DMS79 treated with DMSO at 0.1 percent for 48 hours (cell line): Measurements from ENCODE around the gene PRKAG2.
A peak's percentile ranks its signal among the peaks of the same experiment; 100 is the strongest.

Experiments used
- DNase-seq: peaks from one replicate; lab custom pipeline; 2025; lab: John Stamatoyannopoulos, UW

PRKAG2 gene

GRCh38 chr7:151744051-151744580, 132.8 kb downstream of the PRKAG2 start:
- DNase-seq, result no peak

- DNase-seq, result no peak
Measured at GRCh38 chr7:151743481-151743983, 133.4 kb downstream of the PRKAG2 start.

- DNase-seq, result no peak
Measured at GRCh38 chr7:151742713-151743480, 134.0 kb downstream of the PRKAG2 start.

GRCh38 chr7:151741585-151741984, 135.3 kb downstream of the PRKAG2 start:
- DNase-seq, result no peak

DNA sequence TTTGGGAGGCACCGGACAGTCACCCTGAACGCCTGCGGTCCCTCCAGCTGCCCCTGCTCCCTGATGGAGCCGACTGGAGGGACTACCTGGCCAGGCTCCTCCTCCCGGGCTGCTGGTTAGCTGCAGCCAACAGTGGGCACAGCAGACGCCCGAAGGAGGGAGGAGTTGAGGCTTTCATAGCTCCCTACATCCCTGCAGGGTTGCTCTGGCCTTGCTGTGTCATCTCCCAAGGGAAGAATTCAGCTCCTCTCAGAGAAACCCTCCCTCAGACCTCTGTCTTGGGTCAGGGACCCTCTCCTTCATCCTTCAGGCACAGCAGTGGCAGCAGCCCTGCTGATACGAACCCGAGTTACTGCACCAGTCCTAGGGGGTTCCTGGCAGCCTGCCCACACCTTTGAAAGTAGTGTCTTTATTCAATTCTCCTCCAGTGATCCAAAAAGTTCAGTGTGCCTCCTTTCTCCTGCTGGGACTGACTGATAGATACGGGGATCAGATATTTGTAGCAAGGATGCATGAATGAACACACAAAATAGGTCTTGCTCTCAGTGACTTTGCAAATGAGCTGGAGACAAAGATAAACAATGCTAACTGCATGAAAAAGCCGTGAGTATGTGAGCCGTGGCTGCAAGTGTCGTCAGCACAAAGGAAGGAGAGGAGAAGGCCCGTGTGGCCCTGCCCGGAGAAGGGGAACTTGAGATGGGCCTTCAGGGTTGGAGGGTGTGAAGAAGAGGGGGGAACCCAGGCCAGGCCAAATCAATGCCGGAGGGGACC, 136.6 kb downstream of the PRKAG2 start:
- DNase-seq, result peak; percentile 66

DNA sequence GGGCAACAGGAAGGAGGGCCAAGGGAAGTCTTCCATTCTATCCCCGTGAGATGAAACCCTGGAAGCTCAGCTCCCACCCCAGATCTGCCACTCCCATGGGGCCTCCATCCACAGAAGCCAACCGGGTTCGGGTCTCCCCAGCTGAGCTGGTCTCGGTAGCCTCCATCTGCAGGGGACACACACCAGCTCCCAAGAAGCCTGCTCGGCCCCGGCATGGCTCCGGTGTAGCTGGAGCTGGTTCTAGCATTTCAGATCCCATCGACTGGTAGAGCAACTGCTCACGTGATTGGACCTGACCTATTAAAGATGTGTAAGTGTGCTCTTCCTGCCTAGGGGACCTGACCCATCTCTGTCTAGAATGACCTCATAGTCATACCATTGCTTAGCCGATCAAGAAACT, 138.0 kb downstream of the PRKAG2 start:
- DNase-seq, result no peak

DNA sequence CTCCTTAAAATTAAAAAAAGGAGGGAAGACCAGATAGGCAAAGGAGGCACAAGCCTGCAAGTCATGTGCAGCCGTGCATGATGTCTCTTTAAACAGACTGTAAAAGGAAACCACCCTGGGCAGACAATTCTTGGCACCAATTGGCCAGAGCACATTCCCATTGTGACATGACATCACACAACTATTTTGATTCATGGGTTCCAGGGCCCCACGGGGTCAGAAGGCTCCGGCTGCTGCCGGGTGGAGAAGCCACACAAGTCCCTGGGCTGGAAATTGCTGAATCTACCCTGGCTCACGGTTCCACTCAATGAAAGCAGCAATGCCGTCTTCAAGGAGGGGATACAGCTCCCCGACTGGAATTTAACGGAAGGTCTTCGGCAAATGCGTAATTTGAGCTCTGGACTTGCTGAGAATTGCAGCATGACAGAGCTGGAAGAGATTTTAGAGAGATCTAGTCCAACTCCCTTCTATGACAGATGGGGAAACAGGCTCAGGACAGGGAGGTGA, 140.5 kb downstream of the PRKAG2 start:
- peak; percentile 90 for DNase-seq

DNA sequence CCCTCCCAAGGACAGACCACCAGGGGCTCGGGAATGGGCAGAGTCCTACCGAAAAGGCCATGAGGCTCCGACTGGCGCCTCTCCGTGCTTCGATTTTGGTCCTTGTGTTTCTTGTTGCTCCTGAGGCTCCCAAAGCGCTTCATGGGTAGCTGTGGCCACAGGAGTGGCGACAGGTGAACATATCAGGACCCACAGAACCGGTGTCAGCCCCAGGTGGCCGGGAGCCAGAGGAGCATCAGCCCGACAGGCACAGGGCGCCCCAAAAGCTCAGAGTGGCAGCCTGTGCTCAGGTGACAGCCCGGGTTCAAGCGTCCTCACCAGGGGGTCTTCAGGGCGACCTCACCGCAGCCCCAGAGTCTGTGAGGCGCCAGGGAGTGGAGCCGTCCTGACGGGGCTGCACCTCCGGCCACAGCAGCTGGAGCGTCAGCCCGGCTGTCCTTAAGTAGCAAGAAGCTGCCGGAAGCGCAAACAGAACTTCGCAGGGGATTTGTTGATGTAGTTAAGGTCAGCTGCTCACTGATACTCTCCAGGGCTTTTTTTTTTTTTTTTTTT, 141.0 kb downstream of the PRKAG2 start:
- no peak for DNase-seq

DNA sequence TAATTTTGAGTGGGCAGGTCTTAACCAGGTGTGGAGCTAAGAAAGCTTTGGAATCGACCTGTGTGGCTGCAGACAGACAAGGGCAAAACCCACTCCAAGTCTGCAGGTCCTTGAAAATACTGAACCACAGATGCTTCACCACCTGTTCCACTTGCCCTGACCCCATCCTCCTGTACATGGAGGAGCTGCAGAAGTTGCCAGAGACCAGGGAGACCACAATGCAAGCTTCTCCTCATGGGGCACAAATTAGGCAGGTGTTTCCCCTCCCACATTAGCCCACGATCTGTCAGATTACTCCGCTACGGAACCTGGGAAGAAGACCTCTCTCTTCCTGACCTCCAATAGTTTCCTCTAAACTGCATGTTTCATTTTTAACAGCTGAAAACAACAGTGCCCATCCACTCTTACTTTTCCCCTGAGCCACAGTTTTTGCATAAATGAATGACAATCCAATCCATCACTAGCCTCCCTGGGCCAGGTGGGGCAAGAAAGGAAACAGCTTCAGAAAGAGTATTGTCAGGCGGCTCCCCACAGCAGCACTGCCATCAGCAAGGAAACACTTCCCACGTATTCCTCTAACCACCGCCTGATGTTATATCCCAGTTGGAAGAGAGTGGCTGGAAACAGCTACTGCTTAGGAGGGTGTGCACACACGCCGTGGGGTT, 141.6 kb downstream of the PRKAG2 start:
- peak; percentile 65 for DNase-seq

DNA sequence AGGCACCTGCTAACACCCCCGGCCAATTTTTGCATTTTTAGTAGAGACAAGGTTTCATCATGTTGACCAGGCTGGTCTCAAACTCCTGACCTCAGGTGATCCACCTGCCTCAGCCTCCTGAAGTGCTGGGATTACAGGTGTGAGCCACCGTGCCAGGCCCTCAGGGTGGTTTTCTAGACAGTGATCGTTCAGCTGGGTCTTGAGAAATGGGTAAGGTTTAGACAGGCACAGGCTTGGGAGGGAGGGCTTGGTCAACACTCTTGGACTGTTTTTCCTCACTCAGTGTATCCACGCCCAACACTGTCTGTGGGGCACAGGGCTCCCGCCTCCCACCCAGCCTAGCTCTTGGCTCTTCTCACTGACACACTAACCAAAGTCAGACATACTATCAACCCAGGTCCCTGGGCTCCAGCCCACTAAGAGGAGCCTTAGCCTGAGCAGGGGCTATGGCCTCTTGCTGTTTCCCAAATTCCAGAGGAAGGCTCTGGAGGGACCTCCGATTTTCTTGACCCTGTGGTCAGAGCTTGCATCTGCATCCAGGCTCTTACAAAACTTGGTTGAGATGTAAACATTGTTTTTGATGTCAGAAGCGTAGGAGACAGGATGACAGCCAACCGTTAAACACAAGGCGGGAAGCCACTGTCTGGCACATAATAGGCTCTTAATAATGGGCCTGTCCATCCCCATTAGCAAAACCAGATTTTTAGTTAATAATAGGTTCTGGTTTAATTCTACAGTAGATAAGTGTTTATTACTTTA, 143.9 kb downstream of the PRKAG2 start:
- DNase-seq, result no peak

- DNase-seq, result no peak
Measured at GRCh38 chr7:151732292-151732691, 144.6 kb downstream of the PRKAG2 start.

DNA sequence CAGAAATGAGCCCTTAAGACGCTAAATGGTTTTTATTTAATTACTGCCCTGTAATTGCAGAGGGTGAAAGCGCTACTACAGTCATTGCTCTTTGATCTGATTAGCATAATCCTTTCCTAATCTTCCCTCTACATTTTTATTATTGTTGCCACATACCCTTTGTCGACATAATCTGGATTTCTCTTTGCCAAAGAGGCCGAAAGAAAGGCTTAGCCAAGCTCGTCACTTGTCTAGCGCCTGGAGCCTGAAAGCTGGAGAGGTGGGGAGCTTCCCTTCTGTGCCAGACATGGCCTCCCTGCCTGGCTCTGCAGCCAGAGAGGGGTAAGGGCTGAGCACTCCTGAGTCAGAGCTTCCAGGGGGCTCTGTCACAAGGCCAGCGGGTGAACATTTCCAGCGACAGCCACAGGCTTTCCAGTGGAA, 145.9 kb downstream of the PRKAG2 start:
- DNase-seq, result no peak

GRCh38 chr7:151730591-151730990, 146.3 kb downstream of the PRKAG2 start:
- no peak for DNase-seq

DNA sequence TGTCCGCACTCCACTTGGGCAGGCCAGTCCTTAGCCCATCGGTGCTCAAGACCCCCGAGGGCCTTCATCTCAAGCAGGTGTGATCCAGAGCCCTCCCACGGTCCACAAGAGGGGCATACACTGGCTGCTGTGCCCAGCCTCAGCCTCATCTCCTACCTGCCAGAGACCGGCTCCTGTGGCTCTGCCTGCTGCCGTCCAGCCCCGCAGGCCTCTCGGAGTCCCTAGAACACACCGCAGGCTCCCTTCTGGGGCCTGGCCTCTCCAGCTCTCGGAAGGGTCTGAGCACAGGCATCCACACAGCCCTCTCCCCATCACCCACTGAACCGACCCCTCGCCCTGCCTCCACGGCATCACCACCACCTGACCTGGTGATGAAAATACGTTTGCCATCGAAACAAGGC, 147.4 kb downstream of the PRKAG2 start:
- no peak for DNase-seq

- DNase-seq, result no peak
Measured at GRCh38 chr7:151728746-151729145, 148.2 kb downstream of the PRKAG2 start.

GRCh38 chr7:151728286-151728660, 148.6 kb downstream of the PRKAG2 start:
- no peak for DNase-seq

- no peak for DNase-seq
Measured at GRCh38 chr7:151727579-151728285, 149.2 kb downstream of the PRKAG2 start.

GRCh38 chr7:151726652-151727578, 150.0 kb downstream of the PRKAG2 start:
- DNase-seq, result no peak
